ENCODE data around the gene FHOD3.

Gene FHOD3

GRCh38 chr18:36578871-36579710, 281.6 kb downstream of the FHOD3 start:
- Histone ChIP-seq H3K9me3 (ENCODE audit: low read length) (no peaks in the 10 kb centered on the region), H3K36me3 (ENCODE audit: insufficient read depth, low read length) (no peaks in the 10 kb centered on the region), H3K9ac (ENCODE audit: low read length) (no peak overlapping the region), H3K27me3 (ENCODE audit: control insufficient read depth in 1 of 2, insufficient read depth in 2 of 2, low read length in 2 of 2) (no peaks in the 10 kb centered on the region), H3K27ac (ENCODE audit: low read depth, low read length) (no peak overlapping the region), H3K4me1 (ENCODE audit: insufficient read depth, low read length) (peaks cover 9% of the 10 kb centered on the region), H3K4me3 (ENCODE audit: low read depth in 1 of 2, low read length in 2 of 2) (no peak overlapping the region)

- no peak overlapping the region for H3K27ac ChIP-seq (ENCODE audit: low read depth, low read length)
- H3K9me3 ChIP-seq (ENCODE audit: low read length) = no peaks in the 10 kb centered on the region
- no peak overlapping the region for H3K9ac ChIP-seq (ENCODE audit: low read length)
- no peaks in the 10 kb centered on the region for H3K27me3 ChIP-seq (ENCODE audit: control insufficient read depth in 1 of 2, insufficient read depth in 2 of 2, low read length in 2 of 2)
- H3K4me1 ChIP-seq (ENCODE audit: insufficient read depth, low read length) = peaks cover 9% of the 10 kb centered on the region
- no peak overlapping the region for H3K4me3 ChIP-seq (ENCODE audit: low read depth in 1 of 2, low read length in 2 of 2)
- no peaks in the 10 kb centered on the region for H3K36me3 ChIP-seq (ENCODE audit: insufficient read depth, low read length)
Observed at GRCh38 chr18:36580266-36580665, 282.8 kb downstream of the FHOD3 start.

GRCh38 chr18:36580874-36581750, 283.6 kb downstream of the FHOD3 start:
- no peaks in the 10 kb centered on the region for H3K36me3 ChIP-seq (ENCODE audit: insufficient read depth, low read length)
- H3K27me3 ChIP-seq (ENCODE audit: control insufficient read depth in 1 of 2, insufficient read depth in 2 of 2, low read length in 2 of 2) = no peaks in the 10 kb centered on the region
- H3K9me3 ChIP-seq (ENCODE audit: low read length) = no peaks in the 10 kb centered on the region
- no peak overlapping the region for H3K9ac ChIP-seq (ENCODE audit: low read length)
- H3K4me1 ChIP-seq (ENCODE audit: insufficient read depth, low read length) = peaks cover 9% of the 10 kb centered on the region
- H3K27ac ChIP-seq (ENCODE audit: low read depth, low read length) = no peak overlapping the region
- no peak overlapping the region for H3K4me3 ChIP-seq (ENCODE audit: low read depth in 1 of 2, low read length in 2 of 2)

DNA sequence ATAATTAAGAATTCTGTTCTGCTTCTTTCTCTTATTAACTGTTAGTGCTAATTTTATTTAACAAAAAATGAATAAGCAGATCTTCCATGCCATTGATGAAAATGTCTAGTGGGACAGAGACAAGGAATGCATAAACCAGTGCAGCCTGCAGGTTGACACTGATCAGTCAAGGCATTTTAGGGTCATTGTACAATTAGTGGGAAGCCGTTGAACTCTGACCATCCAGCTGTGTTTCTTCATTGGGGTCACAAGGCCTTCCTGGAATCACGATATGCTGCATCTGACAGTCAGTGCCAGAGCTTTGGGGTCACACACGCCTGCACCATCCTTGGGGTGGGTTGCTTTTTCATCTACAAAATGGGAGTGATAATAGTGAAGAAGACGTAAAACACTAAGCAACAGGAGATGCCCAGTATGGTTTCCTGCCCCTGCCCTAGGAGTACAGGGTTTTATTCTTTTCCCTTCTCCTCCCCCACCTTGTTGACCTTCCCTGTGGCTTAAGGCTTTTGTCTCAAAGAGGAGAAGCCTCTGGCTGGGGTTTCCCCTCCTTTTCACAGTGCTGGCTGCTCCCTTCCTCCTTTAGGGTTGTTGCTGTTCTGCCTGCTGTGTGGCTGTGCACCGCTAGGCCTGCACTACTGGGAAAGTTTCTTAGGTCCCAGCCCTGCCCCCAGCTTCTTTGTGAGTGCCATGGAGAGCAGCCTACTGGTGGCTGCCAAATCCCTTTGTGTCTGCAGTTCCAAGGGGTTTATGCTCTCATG, 285.7 kb downstream of the FHOD3 start:
- Histone ChIP-seq H3K27me3 (ENCODE audit: control insufficient read depth in 1 of 2, insufficient read depth in 2 of 2, low read length in 2 of 2) (no peaks in the 10 kb centered on the region), H3K9ac (ENCODE audit: low read length) (no peak overlapping the region), H3K27ac (ENCODE audit: low read depth, low read length) (no peak overlapping the region), H3K36me3 (ENCODE audit: insufficient read depth, low read length) (no peaks in the 10 kb centered on the region), H3K9me3 (ENCODE audit: low read length) (no peaks in the 10 kb centered on the region), H3K4me3 (ENCODE audit: low read depth in 1 of 2, low read length in 2 of 2) (no peak overlapping the region), H3K4me1 (ENCODE audit: insufficient read depth, low read length) (peaks cover 9% of the 10 kb centered on the region)

DNA sequence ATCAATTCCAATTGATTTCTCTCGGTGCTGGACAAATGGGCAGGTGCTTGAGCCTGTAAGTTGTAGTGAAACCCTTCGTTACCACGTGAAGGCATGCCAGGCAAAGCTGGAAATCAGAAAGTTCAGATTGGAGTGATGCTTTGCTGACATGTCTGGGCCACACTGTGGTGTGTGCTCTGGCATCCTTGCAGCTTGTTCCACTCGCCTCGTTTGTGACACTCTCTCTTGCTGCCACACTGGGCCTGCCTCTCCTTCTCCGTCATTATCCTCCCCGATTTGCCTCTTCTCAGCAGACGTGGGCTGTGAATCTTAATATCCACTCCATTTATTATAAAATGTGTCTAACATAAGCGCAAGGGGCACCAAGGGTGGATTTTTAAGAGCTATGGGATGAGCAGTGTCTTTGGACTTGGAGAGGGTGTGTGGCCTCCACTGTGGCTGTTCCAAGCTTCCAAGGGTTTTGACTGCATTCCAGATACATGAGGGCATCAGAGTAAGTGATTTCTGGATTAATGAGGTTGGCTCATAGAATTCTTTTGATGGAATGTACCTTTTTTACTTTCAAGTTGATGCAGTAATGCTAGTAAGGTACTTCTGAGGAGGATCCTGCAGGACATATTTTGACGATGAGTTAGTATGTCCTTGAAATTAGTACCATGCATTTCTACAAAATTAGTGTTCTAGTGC, 292.5 kb downstream of the FHOD3 start:
- Histone ChIP-seq H3K9me3 (ENCODE audit: low read length) (no peaks in the 10 kb centered on the region), H3K36me3 (ENCODE audit: insufficient read depth, low read length) (no peaks in the 10 kb centered on the region), H3K27ac (ENCODE audit: low read depth, low read length) (no peak overlapping the region), H3K4me1 (ENCODE audit: insufficient read depth, low read length) (no peaks in the 10 kb centered on the region), H3K27me3 (ENCODE audit: control insufficient read depth in 1 of 2, insufficient read depth in 2 of 2, low read length in 2 of 2) (no peaks in the 10 kb centered on the region), H3K9ac (ENCODE audit: low read length) (no peak overlapping the region), H3K4me3 (ENCODE audit: low read depth in 1 of 2, low read length in 2 of 2) (no peak overlapping the region)

GRCh38 chr18:36590621-36591580, 293.4 kb downstream of the FHOD3 start:
- H3K4me3 ChIP-seq (ENCODE audit: low read depth in 1 of 2, low read length in 2 of 2) = no peak overlapping the region
- no peaks in the 10 kb centered on the region for H3K36me3 ChIP-seq (ENCODE audit: insufficient read depth, low read length)
- H3K27ac ChIP-seq (ENCODE audit: low read depth, low read length) = no peak overlapping the region
- H3K9me3 ChIP-seq (ENCODE audit: low read length) = no peaks in the 10 kb centered on the region
- no peak overlapping the region for H3K9ac ChIP-seq (ENCODE audit: low read length)
- H3K4me1 ChIP-seq (ENCODE audit: insufficient read depth, low read length) = no peaks in the 10 kb centered on the region
- no peaks in the 10 kb centered on the region for H3K27me3 ChIP-seq (ENCODE audit: control insufficient read depth in 1 of 2, insufficient read depth in 2 of 2, low read length in 2 of 2)

GRCh38 chr18:36592282-36592681, 294.8 kb downstream of the FHOD3 start:
- no peak overlapping the region for H3K27ac ChIP-seq (ENCODE audit: low read depth, low read length)
- H3K4me3 ChIP-seq (ENCODE audit: low read depth in 1 of 2, low read length in 2 of 2) = no peak overlapping the region
- H3K9ac ChIP-seq (ENCODE audit: low read length) = no peak overlapping the region
- no peaks in the 10 kb centered on the region for H3K36me3 ChIP-seq (ENCODE audit: insufficient read depth, low read length)
- H3K9me3 ChIP-seq (ENCODE audit: low read length) = no peaks in the 10 kb centered on the region
- H3K4me1 ChIP-seq (ENCODE audit: insufficient read depth, low read length) = no peaks in the 10 kb centered on the region
- no peaks in the 10 kb centered on the region for H3K27me3 ChIP-seq (ENCODE audit: control insufficient read depth in 1 of 2, insufficient read depth in 2 of 2, low read length in 2 of 2)

DNA sequence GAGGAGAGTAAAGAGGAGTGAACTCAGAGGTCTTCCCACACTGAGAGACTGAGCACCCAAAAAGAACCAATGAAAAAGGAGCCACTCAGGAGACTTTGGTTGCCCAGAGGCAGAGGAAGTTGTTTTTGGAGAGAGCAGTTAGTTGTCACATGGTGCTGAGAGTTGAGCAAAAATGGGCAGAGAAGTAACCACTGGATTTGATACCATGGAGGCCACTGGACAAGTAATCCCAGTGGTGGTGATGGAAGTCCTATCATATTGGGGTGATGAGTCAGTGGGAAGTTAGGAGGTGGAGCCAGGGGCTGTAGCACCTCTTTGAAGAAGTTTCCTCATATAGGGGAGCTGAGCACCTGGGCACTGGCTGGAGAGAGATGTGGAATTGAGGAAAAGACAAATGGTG, 295.5 kb downstream of the FHOD3 start:
- no peak overlapping the region for H3K27ac ChIP-seq (ENCODE audit: low read depth, low read length)
- no peaks in the 10 kb centered on the region for H3K36me3 ChIP-seq (ENCODE audit: insufficient read depth, low read length)
- no peak overlapping the region for H3K4me3 ChIP-seq (ENCODE audit: low read depth in 1 of 2, low read length in 2 of 2)
- H3K27me3 ChIP-seq (ENCODE audit: control insufficient read depth in 1 of 2, insufficient read depth in 2 of 2, low read length in 2 of 2) = no peaks in the 10 kb centered on the region
- H3K9me3 ChIP-seq (ENCODE audit: low read length) = no peaks in the 10 kb centered on the region
- H3K9ac ChIP-seq (ENCODE audit: low read length) = no peak overlapping the region
- no peaks in the 10 kb centered on the region for H3K4me1 ChIP-seq (ENCODE audit: insufficient read depth, low read length)

DNA sequence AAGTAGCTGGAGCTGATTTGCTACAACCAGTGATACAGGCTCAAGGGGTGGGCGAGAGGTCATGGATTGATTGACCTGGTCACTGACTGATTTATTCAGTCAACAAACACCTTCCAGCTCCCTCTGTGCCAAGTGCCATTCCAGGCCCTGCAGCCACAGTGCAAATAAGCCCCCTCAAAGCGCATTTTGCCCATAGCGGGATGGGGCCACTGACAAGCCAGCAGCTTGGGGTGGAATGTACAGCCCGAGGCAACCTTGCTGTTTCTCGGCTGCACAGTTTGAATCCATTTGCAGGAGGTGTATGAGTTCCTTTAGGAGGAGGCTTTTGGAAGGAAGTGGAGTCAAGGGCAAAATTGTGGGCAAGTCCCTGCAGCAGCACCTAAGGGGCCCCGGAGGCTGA, 296.1 kb downstream of the FHOD3 start:
- no peak overlapping the region for H3K4me3 ChIP-seq (ENCODE audit: low read depth in 1 of 2, low read length in 2 of 2)
- no peaks in the 10 kb centered on the region for H3K27me3 ChIP-seq (ENCODE audit: control insufficient read depth in 1 of 2, insufficient read depth in 2 of 2, low read length in 2 of 2)
- H3K36me3 ChIP-seq (ENCODE audit: insufficient read depth, low read length) = no peaks in the 10 kb centered on the region
- H3K9me3 ChIP-seq (ENCODE audit: low read length) = no peaks in the 10 kb centered on the region
- H3K4me1 ChIP-seq (ENCODE audit: insufficient read depth, low read length) = no peaks in the 10 kb centered on the region
- H3K9ac ChIP-seq (ENCODE audit: low read length) = no peak overlapping the region
- no peak overlapping the region for H3K27ac ChIP-seq (ENCODE audit: low read depth, low read length)

DNA sequence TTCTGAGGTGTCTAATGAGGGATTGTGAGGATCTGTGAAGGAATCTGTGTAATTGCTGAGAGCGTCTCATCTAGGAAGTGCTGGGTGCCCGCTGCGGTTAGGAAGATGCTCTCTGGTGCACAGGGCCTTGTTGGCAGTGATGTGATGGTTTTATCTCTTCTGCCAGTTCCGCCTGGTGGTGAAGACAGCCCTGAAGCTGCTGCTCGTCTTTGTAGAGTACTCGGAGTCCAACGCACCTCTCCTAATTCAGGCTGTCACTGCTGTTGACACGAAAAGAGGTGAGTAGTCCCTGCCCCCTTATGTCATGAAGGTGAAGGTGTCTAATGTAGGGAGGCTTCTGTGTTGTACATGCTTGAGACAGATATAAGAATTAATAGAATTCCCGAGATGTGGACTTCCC, 297.1 kb downstream of the FHOD3 start:
- Histone ChIP-seq H3K27ac (ENCODE audit: low read depth, low read length) (no peak overlapping the region), H3K27me3 (ENCODE audit: control insufficient read depth in 1 of 2, insufficient read depth in 2 of 2, low read length in 2 of 2) (no peaks in the 10 kb centered on the region), H3K4me1 (ENCODE audit: insufficient read depth, low read length) (no peaks in the 10 kb centered on the region), H3K9ac (ENCODE audit: low read length) (no peak overlapping the region), H3K4me3 (ENCODE audit: low read depth in 1 of 2, low read length in 2 of 2) (no peak overlapping the region), H3K9me3 (ENCODE audit: low read length) (no peaks in the 10 kb centered on the region), H3K36me3 (ENCODE audit: insufficient read depth, low read length) (no peaks in the 10 kb centered on the region)

Measured in muscle layer of colon (tissue), 2 donors.